ENCODE data around the gene EBPL. TPM values are rescaled to one million over a fixed set of nuclear protein-coding genes. Genes with fewer than 3 reads are reported as not detected.
"Not testable (repeated sequence)": the region's sequence is repeated elsewhere in the genome, so short reads cannot be mapped to it uniquely, and the experiment has no call there.

Gene EBPL
- total and polyA plus RNA-seq, 8 donors: 36.5 to 307 (median 65.1) TPM

DNA sequence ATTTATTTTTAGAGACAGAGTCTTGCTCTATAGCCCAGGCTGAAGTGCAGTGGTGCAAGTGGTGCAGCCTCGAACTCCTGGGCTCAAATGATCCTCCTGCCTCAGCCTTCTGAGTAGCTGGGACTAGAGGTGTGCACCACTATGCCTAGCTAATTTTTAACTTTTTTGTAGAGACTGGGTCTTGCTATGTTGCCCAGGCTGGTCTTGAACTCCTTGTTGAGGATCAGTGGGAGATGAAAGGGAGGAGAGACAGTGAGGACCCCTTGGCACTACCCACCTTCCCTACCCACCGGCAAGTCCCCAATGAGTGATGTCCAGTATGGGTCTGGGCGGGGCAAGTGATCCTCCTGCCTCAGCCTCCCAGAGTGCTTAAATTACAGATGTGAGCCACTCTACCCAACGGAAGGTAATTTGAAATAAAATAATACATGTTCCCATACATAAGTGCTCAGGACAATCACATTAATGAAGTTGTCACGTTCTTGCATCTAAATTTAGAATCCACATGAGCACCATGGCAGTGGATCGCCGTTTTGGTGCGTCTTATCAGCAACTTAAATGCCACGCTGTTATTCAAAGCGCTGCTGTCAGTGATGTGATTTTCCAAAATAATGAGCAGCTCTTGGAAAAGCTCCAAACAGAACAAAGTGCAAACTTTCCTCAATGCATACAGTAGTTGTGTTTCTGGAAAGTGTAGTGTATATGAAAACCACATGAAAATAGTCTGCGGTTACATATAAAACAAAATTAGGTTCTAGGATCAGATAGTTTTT, 68.9 kb downstream of the EBPL start:
- Histone ChIP-seq H3K9me3 (no peaks in the 10 kb centered on the region), H3K4me1 (peaks cover 0 to 10% (median 8%) of the 10 kb centered on the region in 4 donors), H3K27ac (no peak overlapping the region), H3K27me3 (no peaks in the 10 kb centered on the region), H3K4me3 (no peak overlapping the region), H3K36me3 (no peaks in the 10 kb centered on the region)
- intact Hi-C loops (cut with DNase I; ENCODE audit: low total_unique reads): no loop called here
- TF ChIP-seq, protein P1, sequence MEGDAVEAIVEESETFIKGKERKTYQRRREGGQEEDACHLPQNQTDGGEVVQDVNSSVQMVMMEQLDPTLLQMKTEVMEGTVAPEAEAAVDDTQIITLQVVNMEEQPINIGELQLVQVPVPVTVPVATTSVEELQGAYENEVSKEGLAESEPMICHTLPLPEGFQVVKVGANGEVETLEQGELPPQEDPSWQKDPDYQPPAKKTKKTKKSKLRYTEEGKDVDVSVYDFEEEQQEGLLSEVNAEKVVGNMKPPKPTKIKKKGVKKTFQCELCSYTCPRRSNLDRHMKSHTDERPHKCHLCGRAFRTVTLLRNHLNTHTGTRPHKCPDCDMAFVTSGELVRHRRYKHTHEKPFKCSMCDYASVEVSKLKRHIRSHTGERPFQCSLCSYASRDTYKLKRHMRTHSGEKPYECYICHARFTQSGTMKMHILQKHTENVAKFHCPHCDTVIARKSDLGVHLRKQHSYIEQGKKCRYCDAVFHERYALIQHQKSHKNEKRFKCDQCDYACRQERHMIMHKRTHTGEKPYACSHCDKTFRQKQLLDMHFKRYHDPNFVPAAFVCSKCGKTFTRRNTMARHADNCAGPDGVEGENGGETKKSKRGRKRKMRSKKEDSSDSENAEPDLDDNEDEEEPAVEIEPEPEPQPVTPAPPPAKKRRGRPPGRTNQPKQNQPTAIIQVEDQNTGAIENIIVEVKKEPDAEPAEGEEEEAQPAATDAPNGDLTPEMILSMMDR (IDR thresholded peaks at IDR 0.05): no peak
- no peak for TF ChIP-seq POLR2AphosphoS5 (IDR thresholded peaks at IDR 0.05)
- TF ChIP-seq EP300 (IDR thresholded peaks at IDR 0.05): no peak
- no peak for TF ChIP-seq POLR2A (IDR thresholded peaks at IDR 0.05)
- WGBS, 5 donors: 55 to 60% (median 57%) methylated on average over 11 of the region's 11 CpGs
- peak in 1 of 2 donors; percentile 37 for DNase-seq

DNA sequence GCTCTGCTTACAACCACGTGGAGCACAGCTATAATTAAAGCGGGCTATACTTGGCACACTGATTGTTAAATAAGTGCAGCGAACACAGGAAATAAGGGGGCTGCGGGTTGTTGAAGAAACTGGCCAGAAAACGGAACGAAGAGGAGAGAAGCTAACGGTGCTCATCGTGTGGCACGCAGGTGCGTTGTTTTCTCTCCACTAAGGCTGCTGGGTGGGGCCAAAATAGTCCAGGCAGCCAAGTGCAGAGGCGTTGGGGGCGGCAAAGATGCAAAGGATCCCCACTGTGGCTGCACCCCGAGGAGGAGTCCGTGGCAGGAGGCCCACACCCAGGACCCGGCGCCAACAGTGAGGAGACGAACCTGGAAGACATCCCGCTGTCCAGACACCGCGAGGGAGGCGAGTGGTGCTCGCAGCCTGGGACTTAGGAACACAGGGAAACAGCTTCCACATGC, 71.1 kb downstream of the EBPL start:
- H3K4me3 ChIP-seq: peak overlapping the region in 1 of 4 donors; percentile 22
- H3K4me1 ChIP-seq: peaks cover 0 to 13% (median 1%) of the 10 kb centered on the region in 4 donors
- no peak for TF ChIP-seq POLR2A (IDR thresholded peaks at IDR 0.05)
- TF ChIP-seq, protein P1 (IDR thresholded peaks at IDR 0.05): no peak
- no peak for TF ChIP-seq EP300 (IDR thresholded peaks at IDR 0.05)
- no peak for TF ChIP-seq POLR2AphosphoS5 (IDR thresholded peaks at IDR 0.05)
- H3K27me3 ChIP-seq: no peaks in the 10 kb centered on the region
- no peaks in the 10 kb centered on the region for H3K36me3 ChIP-seq
- no peak overlapping the region for H3K27ac ChIP-seq
- H3K9me3 ChIP-seq: no peaks in the 10 kb centered on the region
- intact Hi-C loops (cut with DNase I; ENCODE audit: low total_unique reads): no loop called here
- DNase-seq: no peak
- 65 to 83% (median 73%) methylated on average over 22 of the region's 22 CpGs for WGBS, 5 donors

DNA sequence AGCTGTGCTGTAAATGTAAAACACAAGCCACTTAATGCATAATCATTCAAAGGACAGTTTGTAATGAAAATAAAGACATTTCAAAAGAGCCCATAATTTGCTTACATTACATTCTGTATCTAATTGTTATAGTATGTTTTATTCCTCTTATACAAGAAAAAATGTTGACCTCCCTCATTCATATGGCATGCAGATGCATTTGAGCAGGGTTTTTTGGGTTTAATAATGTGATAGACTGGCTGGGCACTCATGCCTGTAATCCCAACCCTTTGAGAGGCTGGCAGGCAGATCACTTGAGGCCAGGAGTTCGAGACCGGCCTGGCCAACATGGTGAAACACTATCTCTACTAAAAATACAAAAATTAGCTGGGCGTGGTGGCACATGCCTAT, 74.6 kb downstream of the EBPL start:
- intact Hi-C loops (cut with DNase I; ENCODE audit: low total_unique reads): no loop called here
- Histone ChIP-seq H3K27ac (peak overlapping the region in 1 of 5 donors; percentile 17), H3K4me1 (peaks cover 0 to 13% (median 0%) of the 10 kb centered on the region in 4 donors), H3K36me3 (no peaks in the 10 kb centered on the region), H3K4me3 (no peak overlapping the region), H3K9me3 (no peaks in the 10 kb centered on the region), H3K27me3 (no peaks in the 10 kb centered on the region)
- DNase-seq: no peak
- no peak for TF ChIP-seq EP300 (IDR thresholded peaks at IDR 0.05)
- TF ChIP-seq POLR2A (IDR thresholded peaks at IDR 0.05): no peak
- TF ChIP-seq POLR2AphosphoS5 (IDR thresholded peaks at IDR 0.05): no peak
- TF ChIP-seq, protein P1 (IDR thresholded peaks at IDR 0.05): no peak
- WGBS, 5 donors: 83 to 96% (median 92%) methylated on average over 3 of the region's 3 CpGs

DNA sequence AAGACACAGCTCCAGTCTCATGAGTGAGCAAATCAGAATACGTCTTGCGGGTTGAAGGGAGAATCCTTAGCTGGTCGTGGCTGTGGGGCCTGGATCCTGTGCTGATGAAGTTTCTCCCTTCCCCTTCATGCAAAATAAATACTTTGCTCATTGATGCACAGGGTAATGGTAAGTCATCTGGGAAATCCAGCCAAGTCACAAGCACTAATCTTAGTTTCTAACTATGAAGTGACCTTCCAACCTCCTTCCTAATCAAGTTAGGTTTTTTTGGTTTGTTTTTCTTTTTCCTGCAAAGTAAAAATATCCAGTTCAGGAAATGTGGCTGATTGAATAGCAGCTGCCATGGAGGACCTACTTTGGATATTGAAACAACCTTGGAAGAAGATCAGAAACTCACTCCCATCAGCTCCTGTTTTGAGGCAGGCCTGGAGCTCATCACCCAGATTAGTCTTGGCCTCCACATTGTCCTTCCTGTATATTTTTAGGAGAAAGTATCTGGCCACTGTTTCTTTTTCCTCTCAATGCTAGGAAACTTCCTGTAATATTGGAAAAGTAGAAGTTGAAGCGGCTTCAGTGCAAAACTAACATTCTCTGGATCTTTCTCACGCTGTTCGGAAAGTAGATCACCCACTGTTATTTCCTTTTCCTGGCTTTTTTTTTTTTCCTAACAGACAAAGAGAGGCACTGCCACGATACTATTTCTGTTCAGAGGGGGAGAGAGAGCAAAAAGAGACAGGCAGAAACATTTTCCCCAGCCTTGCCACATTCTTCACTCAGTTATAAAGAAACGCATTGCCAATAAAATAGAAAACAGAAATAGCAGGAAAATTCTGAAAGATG, 75.2 kb downstream of the EBPL start:
- DNase-seq: peak in 1 of 2 donors; percentile 33
- Histone ChIP-seq H3K9me3 (no peaks in the 10 kb centered on the region), H3K27ac (peak overlapping the region in 2 of 5 donors; percentile 17 to 35), H3K27me3 (no peaks in the 10 kb centered on the region), H3K36me3 (no peaks in the 10 kb centered on the region), H3K4me3 (no peak overlapping the region), H3K4me1 (peaks cover 0 to 13% (median 0%) of the 10 kb centered on the region in 4 donors)
- intact Hi-C loops (cut with DNase I; ENCODE audit: low total_unique reads): no loop called here
- no peak for TF ChIP-seq POLR2AphosphoS5 (IDR thresholded peaks at IDR 0.05)
- TF ChIP-seq, protein P1 (IDR thresholded peaks at IDR 0.05): no peak
- 65 to 76% (median 68%) methylated on average over 8 of the region's 8 CpGs for WGBS, 5 donors

DNA sequence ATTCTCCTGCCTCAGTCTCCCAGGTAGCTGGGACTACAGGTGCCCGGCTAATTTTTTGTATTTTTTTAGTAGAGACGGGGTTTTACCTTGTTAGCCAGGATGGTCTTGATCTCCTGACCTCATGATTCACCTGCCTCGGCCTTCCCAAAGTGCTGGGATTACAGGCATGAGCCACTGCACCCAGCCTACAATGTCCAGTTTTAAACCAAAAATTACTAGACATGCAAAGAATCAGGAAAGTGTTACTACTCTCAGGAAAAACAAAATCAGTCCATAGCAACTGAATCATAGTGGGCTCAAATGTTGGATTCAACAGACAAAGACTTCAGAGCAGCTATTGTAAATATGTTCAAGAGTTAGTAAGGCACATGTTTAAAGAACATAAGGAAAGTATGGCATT, 79.2 kb downstream of the EBPL start:
- H3K4me3 ChIP-seq; DNase-seq; intact Hi-C loops (cut with DNase I; ENCODE audit: low total_unique reads); H3K27ac ChIP-seq; H3K27me3 ChIP-seq; H3K36me3 ChIP-seq; H3K9me3 ChIP-seq: not testable (repeated sequence)
- 86 to 97% (median 96%) methylated on average over 3 of the region's 3 CpGs for WGBS, 5 donors
- H3K4me1 ChIP-seq: peaks cover 0 to 13% (median 0%) of the 10 kb centered on the region in 4 donors
